BE2C (cell line): Measurements from ENCODE around the gene DAZAP2.

Experiments used
- DNase-seq: peaks from one replicate; pipeline ENCODE4 v3.0.0-alpha.2; 2020
- H3K27me3 ChIP-seq: fragments of 250-450 bp; sonication (Bioruptor Pico); 2 replicates; pipeline ENCODE4 v1.5.1; 2020; ENCODE audit warnings: mild to moderate bottlenecking
- H3K36me3 ChIP-seq: fragments of 250-450 bp; sonication (Bioruptor Pico); 2 replicates; pipeline ENCODE4 v1.5.1; 2020; ENCODE audit warnings: mild to moderate bottlenecking
- H3K4me1 ChIP-seq: fragments of 250-450 bp; sonication (Bioruptor Pico); 2 replicates; pipeline ENCODE4 v1.5.1; 2020
- H3K4me3 ChIP-seq: 2 replicates; pipeline ENCODE4 v1.5.1; 2011; ENCODE audit warnings: low read depth, low read length
- H3K9me3 ChIP-seq: fragments of 250-450 bp; sonication (Bioruptor Pico); 2 replicates; pipeline ENCODE4 v1.5.1; 2020
- CTCF ChIP-seq: IDR thresholded peaks from 2 replicates; pipeline ENCODE4 v1.5.1; 2012; ENCODE audit warnings: mild to moderate bottlenecking, low read depth, low read length

The DAZAP2 gene

GRCh38 chr12:51195841-51196240 is 42.8 kb upstream of the DAZAP2 start:
- no peak for DNase-seq

GRCh38 chr12:51196547-51196946 is 42.1 kb upstream of the DAZAP2 start:
- Histone ChIP-seq H3K36me3 (no peaks in the 10 kb centered on the region), H3K4me3 (no peak overlapping the region), H3K9me3 (no peaks in the 10 kb centered on the region), H3K4me1 (no peaks in the 10 kb centered on the region), H3K27me3 (no peaks in the 10 kb centered on the region)
- TF ChIP-seq CTCF, result no peak
- no peak for DNase-seq

More at GRCh38 chr12:51195841-51196240, 42.8 kb upstream of the DAZAP2 start:
- H3K4me3 ChIP-seq, result no peak overlapping the region
- H3K9me3 ChIP-seq, result no peaks in the 10 kb centered on the region
- no peaks in the 10 kb centered on the region for H3K36me3 ChIP-seq
- no peak for TF ChIP-seq CTCF
- H3K27me3 ChIP-seq, result no peaks in the 10 kb centered on the region
- no peaks in the 10 kb centered on the region for H3K4me1 ChIP-seq

- no peak for TF ChIP-seq CTCF
- no peaks in the 10 kb centered on the region for H3K4me1 ChIP-seq
- no peak for DNase-seq
- no peaks in the 10 kb centered on the region for H3K36me3 ChIP-seq
- H3K4me3 ChIP-seq, result no peak overlapping the region
- H3K9me3 ChIP-seq, result no peaks in the 10 kb centered on the region
- H3K27me3 ChIP-seq, result no peaks in the 10 kb centered on the region
Observed at GRCh38 chr12:51197736-51198567, 40.7 kb upstream of the DAZAP2 start.

GRCh38 chr12:51198568-51199365 is 39.9 kb upstream of the DAZAP2 start:
- no peaks in the 10 kb centered on the region for H3K27me3 ChIP-seq
- no peak for DNase-seq
- H3K36me3 ChIP-seq, result no peaks in the 10 kb centered on the region
- no peak overlapping the region for H3K4me3 ChIP-seq
- no peaks in the 10 kb centered on the region for H3K9me3 ChIP-seq
- no peaks in the 10 kb centered on the region for H3K4me1 ChIP-seq
- TF ChIP-seq CTCF, result no peak

- no peak for DNase-seq
- Histone ChIP-seq H3K9me3 (no peaks in the 10 kb centered on the region), H3K4me1 (no peaks in the 10 kb centered on the region), H3K4me3 (no peak overlapping the region), H3K36me3 (no peaks in the 10 kb centered on the region), H3K27me3 (no peaks in the 10 kb centered on the region)
- no peak for TF ChIP-seq CTCF
Observed at GRCh38 chr12:51199366-51199945, 39.2 kb upstream of the DAZAP2 start.

GRCh38 chr12:51200156-51200555 is 38.5 kb upstream of the DAZAP2 start:
- Histone ChIP-seq H3K36me3 (no peaks in the 10 kb centered on the region), H3K27me3 (no peaks in the 10 kb centered on the region), H3K9me3 (no peaks in the 10 kb centered on the region), H3K4me1 (no peaks in the 10 kb centered on the region), H3K4me3 (no peak overlapping the region)
- no peak for DNase-seq
- no peak for TF ChIP-seq CTCF
